Fibroblast of skin of scalp (primary cell): ENCODE data around the gene KIAA1217.

Source experiments
- DNase-seq: peaks from one replicate; pipeline ENCODE4 v3.0.0-alpha.2; 2013

KIAA1217 gene

GRCh38 chr10:24207781-24208611 lies 942 bp upstream of the KIAA1217 start:
- DNase-seq: peak; percentile 28

- peak; percentile 59 for DNase-seq
Measured at GRCh38 chr10:24209432-24209771, 464 bp downstream of the KIAA1217 start.

- peak; percentile 55 for DNase-seq
Measured at GRCh38 chr10:24209946-24210491, 1.1 kb downstream of the KIAA1217 start.

GRCh38 chr10:24210501-24210900 lies 1.6 kb downstream of the KIAA1217 start:
- DNase-seq: no peak

GRCh38 chr10:24213266-24213665 lies 4.3 kb downstream of the KIAA1217 start:
- DNase-seq: no peak

GRCh38 chr10:24213881-24214280 lies 4.9 kb downstream of the KIAA1217 start:
- no peak for DNase-seq

- DNase-seq: no peak
Measured at GRCh38 chr10:24214762-24215161, 5.8 kb downstream of the KIAA1217 start.

- DNase-seq: no peak
Measured at GRCh38 chr10:24215196-24215595, 6.3 kb downstream of the KIAA1217 start.

- no peak for DNase-seq
Measured at GRCh38 chr10:24215603-24216002, 6.7 kb downstream of the KIAA1217 start.

GRCh38 chr10:24219963-24220362 lies 11.0 kb downstream of the KIAA1217 start:
- DNase-seq: no peak

- DNase-seq: no peak
Measured at GRCh38 chr10:24223341-24223740, 14.4 kb downstream of the KIAA1217 start.

GRCh38 chr10:24223953-24224352 lies 15.0 kb downstream of the KIAA1217 start:
- no peak for DNase-seq

- no peak for DNase-seq
Measured at GRCh38 chr10:24228642-24229041, 19.7 kb downstream of the KIAA1217 start.

- DNase-seq: no peak
Measured at GRCh38 chr10:24229909-24230308, 21.0 kb downstream of the KIAA1217 start.

- no peak for DNase-seq
Measured at GRCh38 chr10:24231200-24231599, 22.3 kb downstream of the KIAA1217 start.

GRCh38 chr10:24234784-24235183 lies 25.8 kb downstream of the KIAA1217 start:
- no peak for DNase-seq

GRCh38 chr10:24235471-24235870 lies 26.5 kb downstream of the KIAA1217 start:
- no peak for DNase-seq

- no peak for DNase-seq
Measured at GRCh38 chr10:24237801-24238395, 29.0 kb downstream of the KIAA1217 start.

- DNase-seq: no peak
Measured at GRCh38 chr10:24238519-24239247, 29.7 kb downstream of the KIAA1217 start.

GRCh38 chr10:24239289-24240040 lies 30.5 kb downstream of the KIAA1217 start:
- DNase-seq: no peak

GRCh38 chr10:24240041-24240751 lies 31.3 kb downstream of the KIAA1217 start:
- DNase-seq: peak; percentile 55

- DNase-seq: peak; percentile 28
Measured at GRCh38 chr10:24241536-24242040, 32.6 kb downstream of the KIAA1217 start.
